SHP77 treated with DMSO at 0.1 percent for 48 hours (cell line): ENCODE results near the gene MARK3.
"Not testable (repeated sequence)": the region's sequence is repeated elsewhere in the genome, so short reads cannot be mapped to it uniquely, and the experiment has no call there.

ENCODE experiments used
- DNase-seq: peaks from one replicate; lab custom pipeline; 2025; lab: John Stamatoyannopoulos, UW

Gene MARK3

DNA sequence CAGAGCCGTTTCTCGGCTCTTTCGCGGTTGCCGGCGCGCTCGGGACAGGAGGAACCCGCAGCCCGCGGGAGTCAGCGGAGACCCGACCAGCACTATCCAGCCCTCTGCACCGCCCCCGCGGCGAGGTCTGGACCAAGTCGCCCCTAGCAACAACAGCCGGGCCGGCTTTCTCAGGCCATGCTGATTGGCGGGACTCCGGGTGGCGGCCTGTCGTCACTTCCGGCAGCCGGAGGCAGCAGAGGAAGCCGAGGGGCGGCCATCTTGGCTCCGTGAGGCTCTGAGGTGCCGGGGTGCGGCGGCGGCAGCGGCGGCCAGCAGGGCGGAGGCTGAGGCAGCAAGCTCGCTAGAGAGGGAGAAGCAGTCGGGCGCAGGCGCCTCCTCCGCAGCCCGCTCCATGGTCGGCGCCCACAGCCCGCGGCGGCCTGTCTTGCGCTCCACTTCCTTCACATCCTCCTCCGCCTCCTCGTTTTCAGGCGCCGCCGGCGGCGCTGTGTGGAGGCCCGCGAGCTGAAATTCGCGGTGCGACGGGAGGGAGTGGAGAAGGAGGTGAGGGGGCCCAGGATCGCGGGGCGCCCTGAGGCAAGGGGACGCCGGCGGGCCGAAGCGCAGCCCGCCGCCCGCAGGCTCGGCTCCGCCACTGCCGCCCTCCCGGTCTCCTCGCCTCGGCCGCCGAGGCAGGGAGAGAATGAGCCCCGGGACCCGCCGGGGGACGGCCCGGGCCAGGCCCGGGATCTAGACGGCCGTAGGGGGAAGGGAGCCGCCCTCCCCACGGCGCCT is at the start of gene MARK3:
MARK3 (plus strand) TSS at position 264 of the 777 bp plus-strand sequence. CDS start 615 bp downstream, outside the sequence.
- DNase-seq: peak; percentile 87

DNA sequence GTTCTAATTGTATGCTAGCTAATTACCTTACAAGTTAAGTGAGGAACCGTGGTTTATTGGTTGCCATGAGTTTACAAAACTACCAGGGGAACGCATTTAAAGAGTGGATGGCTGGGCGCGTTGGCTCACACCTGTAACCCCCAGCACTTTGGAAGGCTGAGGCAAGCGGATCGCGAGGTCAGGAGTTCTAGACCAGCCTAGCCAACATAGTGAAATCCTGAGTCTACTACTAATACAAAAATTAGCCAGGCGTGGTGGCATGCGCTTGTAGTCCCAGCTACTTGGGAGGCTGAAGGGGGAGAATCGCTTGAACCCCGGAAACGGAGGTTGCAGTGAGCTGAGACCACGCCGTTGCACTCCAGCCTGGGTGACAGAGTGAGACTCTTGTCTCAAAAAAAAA is 49.0 kb upstream of the MARK3 start:
- no peak for DNase-seq

DNA sequence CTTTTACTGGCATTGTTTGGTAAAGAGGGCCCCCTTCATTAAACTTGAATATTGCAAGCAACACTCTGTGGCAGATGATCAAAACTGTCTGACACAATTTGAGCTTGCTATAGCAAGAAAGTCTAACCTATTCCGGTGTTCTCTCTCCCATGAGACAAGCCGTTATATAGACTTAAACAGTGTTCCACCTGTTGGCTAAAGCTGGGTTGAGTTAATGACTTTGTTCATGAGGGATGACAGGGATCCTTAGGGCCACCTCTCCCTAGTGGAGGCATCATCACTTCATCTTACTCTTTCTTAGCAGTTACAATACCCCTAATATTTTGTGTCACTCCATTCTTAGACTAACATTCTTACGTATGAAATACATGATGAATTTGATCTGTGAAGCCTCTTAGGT is 47.4 kb upstream of the MARK3 start:
- DNase-seq: no peak

DNA sequence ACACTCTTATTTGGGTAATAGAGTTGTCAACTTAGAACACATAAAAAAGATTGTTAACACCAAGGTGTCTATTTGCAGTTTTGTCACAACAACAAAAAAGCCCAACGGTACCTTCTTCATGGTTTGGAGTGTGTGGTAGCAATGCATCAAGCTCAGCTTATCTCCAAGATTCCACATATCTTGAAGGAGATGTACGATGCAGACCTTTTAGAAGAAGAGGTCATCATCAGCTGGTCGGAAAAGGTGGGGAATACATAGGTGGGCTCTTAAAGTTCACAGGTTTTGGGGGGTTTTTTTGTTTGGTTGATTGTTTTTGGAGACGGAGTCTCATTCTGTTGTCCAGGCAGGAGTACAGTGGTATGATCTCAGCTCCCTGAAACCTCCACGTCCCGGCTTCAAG is 45.7 kb upstream of the MARK3 start:
- DNase-seq: no peak

DNA sequence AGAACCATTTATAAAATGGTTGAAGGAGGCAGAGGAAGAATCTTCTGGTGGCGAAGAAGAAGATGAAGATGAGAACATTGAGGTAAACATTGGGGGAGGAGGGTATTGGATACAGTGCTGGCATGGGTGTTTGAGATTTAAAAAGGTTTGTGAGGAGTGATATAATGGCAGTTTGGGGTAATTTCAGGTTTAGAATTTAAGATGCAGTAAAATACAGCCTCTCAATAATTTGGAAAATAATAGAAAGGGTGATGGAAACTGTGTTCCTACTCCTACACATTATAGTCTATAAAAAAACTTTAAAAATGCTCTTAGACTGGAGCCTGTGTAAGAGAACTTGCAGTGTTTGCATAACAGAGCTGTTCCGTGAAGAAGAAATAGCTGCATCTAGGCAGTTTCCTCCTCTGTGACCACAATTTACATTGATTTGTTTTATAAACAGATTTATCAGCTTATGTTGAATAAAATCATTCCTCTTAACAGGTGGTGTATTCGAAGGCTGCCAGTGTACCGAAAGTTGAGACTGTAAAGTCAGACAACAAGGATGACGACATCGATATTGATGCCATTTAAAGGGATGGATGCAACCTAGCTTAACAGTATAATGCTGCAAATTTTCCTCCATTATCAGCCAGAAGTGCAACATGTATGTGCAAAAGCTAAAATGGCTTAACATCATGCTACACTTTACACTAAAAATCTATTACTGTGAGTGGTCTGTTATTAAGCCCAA is 44.6 kb upstream of the MARK3 start:
- DNase-seq: no peak

DNA sequence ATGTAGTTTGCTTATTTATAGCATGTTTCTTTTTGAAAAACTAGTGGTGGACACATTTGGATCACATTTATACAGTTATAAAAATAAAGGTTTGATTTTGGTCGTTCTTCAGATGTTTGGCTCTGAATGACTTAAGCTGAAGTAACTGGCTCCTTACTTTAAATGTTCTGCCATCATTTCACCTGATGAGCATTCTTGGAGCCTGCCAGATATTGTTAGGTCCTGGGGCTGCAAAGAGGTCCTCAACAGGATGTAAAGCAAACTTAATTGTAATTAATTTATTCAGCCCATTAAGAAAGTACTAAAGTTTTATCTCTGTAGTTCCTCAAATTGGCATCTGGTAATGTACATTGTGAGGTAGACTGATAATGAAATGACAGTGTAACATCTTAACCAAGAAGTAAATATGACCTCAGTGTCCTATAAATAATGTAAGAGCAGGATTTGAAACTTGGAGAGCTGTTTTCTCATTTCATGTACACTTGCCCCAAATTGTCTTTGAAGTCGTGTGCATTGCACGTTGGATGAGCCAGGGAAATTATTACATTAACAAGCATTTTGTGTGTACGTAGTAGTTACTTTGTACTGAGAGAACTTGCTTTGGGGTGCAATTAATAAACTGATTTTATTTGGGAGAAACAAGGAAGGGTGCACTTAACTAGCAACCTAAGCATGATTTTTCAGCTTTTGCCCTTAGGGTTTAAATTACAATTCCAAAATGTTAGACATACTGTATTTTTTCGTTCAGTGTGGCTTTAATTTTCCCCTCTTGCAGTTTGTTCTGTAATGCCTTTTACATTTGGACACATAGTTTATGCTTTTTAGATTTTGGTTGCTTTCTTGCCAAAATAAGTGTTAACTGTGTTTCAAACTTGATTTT is 43.7 kb upstream of the MARK3 start:
- DNase-seq: no peak

DNA sequence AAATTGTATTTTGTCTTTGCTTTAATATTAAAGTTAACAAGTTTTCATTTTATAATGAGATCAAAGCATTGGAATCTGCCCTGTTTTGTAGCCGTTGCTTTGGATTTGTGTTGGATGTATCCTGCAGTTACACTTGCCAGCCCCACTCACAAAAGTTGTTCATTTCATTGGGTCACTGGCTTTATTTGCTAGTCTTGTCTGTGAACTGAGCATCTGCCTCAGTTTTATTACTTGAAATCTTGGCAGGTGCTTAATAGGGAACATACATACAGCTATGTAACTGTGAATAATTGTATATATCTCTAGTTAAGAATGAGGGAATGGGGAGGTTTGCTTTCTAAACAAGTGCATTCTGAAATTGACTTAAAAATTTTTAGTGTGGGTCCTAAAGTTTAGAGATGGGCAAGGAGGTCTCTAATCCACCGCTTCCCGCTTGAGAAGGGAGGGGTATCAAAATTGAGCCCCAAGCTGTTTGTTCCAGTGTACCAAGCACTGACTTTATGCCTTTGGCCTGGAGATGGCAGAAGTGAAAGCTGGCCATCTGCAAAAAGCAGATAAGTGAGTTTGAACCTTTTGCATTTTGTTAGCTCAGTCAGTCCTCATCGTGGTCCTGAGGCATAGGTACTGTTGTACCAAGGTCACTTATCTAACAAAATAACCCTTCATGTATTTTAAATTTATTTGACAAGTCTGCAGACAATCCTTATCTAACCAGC is 41.9 kb upstream of the MARK3 start:
- no peak for DNase-seq

DNA sequence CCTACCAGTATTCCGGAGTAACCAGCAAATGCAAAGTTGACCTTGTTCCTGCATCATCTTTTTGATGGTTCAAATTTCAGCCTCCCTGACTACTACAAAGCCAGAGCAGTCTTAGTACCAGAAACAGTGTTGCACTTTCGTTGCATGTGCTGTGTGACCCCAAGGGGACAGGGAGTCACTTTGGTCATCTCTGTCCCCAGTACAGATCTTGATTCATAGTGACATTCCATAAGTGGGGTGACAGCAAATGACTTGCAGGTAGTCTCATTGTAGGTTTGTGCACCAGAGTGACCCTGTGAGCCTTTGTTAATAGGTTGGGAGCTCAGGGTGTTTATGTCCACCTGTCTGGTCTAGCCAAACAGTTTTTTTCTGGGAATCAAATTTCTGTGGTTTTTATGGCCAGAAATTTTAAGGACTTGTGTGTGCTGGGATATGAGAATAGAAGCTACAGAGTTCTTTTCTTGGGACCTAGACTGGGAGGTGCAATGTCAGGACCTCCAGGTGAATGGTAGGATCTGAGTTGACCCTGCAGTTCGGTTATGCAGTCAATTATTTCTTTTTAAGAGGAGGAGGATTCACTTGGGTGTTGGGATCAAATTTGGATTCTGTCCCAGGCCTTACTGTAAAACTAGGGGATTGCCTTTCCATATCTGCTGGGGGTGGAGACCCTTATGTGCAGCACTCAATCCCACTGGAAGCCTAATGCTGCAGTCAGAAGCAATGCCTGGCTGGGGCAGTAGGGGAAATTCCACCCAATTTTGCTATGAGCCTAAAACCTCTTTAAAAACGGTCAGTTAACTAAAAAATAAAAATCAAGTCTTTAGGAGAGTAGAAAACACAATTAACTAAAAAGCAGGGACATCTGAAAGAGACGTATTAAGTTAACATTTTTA is 41.1 kb upstream of the MARK3 start:
- no peak for DNase-seq

DNA sequence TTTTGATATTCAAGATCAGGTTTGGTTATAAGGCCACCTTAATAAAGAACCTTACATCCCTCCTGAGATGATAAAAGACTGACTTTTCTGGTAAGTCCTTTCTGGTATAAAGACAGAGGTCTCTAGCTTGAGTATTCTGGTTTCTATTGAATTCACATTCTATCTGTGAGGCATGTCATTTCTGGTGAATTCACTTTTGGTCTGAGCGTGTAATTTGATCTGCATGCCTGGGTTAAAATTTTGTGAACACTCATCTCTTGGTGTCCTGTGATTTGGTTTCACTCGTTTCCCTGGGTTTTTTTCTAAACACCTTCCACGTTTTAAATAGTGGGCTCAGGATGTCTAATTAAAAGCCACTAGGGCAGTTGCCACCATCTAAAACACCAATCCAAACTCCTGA is 38.9 kb upstream of the MARK3 start:
- DNase-seq: no peak

DNA sequence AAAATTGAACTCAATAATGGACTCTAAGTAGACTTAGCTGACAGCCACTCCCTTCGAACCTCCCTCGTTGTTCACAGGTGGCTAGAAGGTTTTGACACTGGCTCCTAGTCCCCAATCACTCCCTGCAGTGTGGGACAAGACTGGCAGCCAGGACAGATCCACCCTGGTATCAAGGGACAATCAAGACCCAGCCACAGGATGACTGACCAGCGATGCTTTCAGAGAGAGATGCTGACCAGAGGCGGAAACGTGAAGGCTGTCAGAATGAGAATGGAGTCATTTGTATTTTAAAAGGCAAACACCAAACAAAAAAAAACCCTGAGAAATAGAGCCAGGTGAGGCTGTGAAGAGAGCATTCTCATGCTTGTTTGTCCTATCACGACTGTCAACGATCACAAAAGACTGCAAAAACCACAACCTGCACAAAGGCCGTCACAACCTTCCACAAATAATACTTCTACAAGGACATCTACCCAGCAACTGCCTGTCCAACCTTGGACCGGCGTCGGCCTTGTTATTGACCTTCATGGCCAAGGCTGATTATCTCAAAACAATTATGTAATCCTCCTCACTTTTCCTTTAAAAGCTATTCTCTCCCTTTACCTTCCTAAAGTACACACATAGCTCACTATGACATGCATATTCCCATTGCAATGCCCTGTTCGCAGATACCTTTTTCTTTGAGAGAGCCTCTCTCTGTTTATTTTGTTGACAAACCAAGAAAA is 38.0 kb upstream of the MARK3 start:
- DNase-seq: no peak

DNA sequence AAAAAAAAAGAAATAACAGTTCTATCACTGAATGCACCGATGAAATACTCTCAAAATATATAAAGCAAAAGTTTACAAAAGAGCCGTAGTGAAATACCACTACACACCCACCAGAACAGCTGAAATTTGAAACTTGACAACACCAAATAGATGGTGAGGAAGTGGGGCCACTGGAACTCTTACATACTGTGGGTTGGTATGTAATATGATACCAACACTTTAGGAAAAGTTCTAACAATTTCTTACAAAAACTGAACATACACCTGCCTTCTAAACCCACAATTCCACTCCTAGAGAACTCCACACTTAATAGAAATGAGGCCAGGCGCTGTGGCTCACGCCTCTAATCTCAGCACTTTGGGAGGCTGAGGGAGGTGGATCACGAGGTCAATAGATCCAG is 37.1 kb upstream of the MARK3 start:
- DNase-seq: no peak

DNA sequence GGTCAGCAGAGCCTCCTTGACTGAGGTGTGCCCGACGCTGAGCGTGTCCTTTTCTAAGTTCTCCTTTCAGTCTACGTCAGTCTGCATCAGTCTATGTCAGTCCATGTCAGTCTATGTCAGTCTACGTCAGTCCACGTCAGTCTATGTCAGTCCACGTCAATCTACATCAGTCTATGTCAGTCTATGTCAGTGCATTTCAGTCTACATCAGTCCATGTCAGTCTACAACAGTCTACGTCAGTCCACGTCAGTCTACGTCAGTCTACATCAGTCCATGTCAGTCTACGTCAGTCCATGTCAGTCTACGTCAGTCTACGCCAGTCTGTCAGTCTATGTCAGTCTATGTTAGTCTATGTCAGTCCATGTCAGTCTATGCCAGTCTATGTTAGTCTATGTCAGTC is 35.2 kb upstream of the MARK3 start:
- no peak for DNase-seq

DNA sequence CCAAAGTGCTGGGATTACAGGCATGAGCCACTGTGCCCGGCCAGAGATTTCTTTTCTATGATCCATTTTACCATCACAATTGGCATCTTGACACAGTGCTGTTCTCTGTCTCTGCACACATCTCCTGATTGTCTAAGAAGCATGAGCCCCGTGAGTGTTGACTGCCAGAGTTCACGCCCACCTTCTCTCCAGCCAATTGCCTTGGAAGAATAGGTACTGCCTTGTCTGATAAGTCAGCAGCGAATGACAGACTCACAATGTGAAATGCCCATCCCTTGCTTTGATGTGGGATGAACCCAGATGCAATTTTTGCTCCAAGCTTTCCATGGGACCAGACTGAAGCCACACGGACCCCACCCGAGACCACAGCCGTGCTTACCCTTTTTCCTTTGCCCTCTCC is 31.9 kb upstream of the MARK3 start:
- DNase-seq: no peak

DNA sequence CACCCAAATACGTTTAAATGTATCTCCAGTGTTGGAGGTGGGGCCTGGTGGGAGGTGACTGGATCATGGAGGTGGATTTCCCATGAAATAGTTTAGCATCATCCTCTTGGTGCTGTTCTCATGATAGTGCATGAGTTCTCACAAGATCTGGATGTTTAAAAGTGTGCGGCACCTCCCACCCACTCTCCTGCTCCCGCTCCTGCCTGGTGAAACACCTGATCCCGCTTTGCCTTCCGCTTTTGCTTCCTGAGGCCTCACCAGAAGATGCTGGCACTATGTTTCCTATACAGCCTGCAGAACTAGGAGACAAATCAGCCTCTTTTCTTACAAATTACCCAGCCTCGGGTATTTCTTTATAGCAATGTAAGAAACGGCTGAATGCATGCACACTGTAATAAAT is 31.1 kb upstream of the MARK3 start:
- DNase-seq: no peak

DNA sequence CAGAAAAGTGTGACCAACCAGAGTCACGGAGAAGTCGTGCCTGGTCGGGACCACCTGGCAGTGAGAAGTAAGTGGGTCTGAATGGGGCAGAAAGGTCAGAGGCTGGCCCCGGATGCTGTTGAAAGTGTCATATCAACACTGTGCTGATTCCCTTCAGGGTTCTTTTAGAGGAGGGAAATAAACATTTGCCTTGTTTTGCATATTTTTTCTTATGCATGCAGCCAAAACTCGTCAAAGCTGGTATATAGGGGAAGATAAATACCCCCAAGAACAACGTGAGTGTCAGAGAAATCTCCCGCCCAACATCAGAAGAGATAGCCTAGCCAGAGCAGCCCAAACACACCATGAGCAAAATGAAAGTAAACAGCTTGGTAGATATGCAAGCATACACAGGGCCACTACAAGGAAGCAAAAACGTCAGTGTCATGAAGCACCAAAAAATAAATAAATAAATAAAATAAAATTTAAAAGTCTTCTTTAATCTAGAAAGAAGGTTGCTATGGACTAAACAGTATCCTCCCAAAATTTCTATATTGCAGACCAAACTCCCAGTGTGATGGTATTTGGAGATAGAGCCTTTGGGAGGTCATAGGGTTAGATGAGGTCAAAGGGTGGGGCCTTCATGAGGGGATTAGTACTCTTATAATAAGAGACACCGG is 29.1 kb upstream of the MARK3 start:
- DNase-seq: no peak

DNA sequence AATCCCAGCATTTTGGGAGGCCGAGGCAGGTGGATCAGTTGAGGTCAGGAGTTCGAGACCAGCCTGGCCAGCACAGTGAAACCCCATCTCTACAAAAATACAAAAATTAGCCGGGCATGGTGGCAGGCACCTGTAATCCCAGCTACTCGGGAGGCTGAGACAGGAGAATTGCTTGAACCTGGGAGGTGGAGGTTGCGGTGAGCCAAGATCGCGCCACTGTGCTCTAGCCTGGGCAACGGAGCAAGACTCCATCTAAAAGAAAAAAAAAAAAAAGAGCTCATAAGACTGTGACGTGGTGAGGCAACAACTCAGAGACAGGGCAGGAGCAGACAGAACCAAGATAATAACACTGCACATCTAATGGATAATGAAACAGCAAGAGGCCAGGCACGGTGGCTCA is 27.7 kb upstream of the MARK3 start:
- DNase-seq: not testable (repeated sequence)

DNA sequence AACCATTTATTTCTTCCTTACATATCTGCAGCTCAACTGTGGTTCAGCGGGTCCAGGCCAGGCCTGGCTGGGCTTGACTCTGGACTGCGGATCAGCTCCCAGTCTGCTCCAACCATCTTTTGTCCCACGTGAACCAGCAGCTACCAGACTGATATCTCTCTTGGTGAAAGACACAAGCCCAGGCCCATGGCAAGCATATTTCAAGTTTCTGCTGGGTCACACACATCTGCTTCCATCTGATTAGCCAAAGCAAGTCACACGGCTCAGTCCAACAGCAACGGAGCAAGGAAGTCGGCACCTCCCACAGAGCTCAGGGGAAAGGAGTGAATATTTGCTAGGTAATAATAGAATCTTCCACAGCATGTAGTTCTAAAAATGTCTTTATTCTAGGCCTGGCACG is 24.7 kb upstream of the MARK3 start:
- DNase-seq: no peak

DNA sequence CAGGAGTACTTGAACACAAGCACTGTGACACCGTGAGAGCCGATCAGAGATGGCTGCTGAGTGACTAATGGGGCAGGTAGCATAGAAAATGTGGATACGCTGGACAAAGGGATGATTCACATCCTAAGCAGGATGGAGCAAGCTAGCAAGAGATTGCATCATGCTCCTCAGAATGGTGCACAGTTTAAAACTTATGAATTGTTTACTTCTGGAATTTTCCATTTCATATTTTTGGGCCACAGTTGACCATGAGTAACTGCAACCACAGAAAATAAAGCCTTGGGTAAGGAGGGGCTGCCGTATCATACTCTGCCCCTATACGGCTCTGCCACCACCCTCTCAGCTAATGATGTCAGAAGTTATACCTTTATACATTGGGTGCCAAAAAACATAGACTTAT is 23.3 kb upstream of the MARK3 start:
- no peak for DNase-seq

DNA sequence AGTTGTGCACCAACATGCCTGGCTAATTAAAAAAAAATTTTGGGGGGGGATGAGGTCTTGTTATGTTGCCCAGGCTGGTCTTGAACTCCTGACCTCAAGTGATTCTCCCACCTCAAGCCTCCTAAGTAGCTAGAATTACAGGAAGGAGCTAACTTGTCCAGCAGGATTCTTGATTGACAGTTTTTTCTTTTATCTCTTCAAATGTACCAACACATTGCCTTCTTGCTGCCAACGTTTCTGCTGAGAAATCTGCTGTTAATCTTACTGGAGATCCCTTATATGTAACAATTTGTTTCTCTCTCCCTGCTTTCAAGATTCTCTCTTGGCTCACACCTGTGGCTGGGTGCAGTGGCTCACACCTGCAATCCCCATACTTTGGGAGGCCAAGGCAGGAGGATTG is 22.4 kb upstream of the MARK3 start:
- no peak for DNase-seq

DNA sequence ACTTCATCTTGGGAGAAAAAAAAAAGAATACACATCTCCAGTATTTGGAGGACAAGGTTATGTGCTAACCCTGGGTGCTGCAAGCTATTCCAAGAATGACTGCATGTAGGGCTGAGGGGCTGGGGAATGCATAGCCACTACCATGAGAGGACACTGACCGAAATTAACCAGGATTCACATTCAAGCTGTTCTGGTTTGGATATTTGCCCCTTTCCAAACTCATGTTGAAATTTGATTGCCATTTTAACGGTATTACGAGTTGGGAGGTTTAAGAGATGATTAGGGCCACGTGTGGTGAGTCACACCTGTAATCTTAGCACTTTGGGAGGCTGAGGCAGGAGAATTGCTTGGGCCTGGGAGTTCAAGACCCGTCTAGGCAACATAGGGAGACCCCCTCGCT is 18.5 kb upstream of the MARK3 start:
- no peak for DNase-seq
